Vagina (tissue), 2 donors: Measurements from ENCODE around the gene MYLK4.

ENCODE experiments used
- POLR2A ChIP-seq, 2 donors: fragments of 450-650 bp; IDR thresholded peaks; one replicate each; pipeline ENCODE4 v1.6.1; 2017; ENCODE audit warnings: antibody characterized with exemption in 2 of 2, mild to moderate bottlenecking in 2 of 2, moderate library complexity in 2 of 2
- POLR2AphosphoS5 ChIP-seq, 2 donors: sonication (generic); formaldehyde crosslinking; IDR thresholded peaks; one replicate each; pipeline ENCODE4 v1.9.0; 2017; ENCODE audit warnings: antibody characterized with exemption in 2 of 2, mild to moderate bottlenecking in 2 of 2, low read depth in 1 of 2; ENCODE audit not compliant: insufficient read depth in 1 of 2
- TF ChIP-seq, protein P1 (sequence below), 3 experiments: fragments of 450-650 bp in 2 of 3; fragments of 200-600 bp in 1 of 3; sonication (generic) in 1 of 3; IDR thresholded peaks; one replicate each; pipeline ENCODE4 v1.5.1; 2017 to 2019; ENCODE audit warnings: antibody characterized with exemption in 3 of 3, mild to moderate bottlenecking in 2 of 3, moderate library complexity in 2 of 3

- TF ChIP-seq, protein P1, sequence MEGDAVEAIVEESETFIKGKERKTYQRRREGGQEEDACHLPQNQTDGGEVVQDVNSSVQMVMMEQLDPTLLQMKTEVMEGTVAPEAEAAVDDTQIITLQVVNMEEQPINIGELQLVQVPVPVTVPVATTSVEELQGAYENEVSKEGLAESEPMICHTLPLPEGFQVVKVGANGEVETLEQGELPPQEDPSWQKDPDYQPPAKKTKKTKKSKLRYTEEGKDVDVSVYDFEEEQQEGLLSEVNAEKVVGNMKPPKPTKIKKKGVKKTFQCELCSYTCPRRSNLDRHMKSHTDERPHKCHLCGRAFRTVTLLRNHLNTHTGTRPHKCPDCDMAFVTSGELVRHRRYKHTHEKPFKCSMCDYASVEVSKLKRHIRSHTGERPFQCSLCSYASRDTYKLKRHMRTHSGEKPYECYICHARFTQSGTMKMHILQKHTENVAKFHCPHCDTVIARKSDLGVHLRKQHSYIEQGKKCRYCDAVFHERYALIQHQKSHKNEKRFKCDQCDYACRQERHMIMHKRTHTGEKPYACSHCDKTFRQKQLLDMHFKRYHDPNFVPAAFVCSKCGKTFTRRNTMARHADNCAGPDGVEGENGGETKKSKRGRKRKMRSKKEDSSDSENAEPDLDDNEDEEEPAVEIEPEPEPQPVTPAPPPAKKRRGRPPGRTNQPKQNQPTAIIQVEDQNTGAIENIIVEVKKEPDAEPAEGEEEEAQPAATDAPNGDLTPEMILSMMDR (IDR thresholded peaks at IDR 0.05) = no peak
- TF ChIP-seq POLR2AphosphoS5 (IDR thresholded peaks at IDR 0.05; ENCODE audit: insufficient read depth in 1 of 2, low read depth in 1 of 2) (no peak), POLR2A (IDR thresholded peaks at IDR 0.05) (no peak)
Measured at GRCh38 chr6:2748183-2748582, 2.5 kb downstream of the MYLK4 start.
